ENCODE data around the gene GASK1A.

GASK1A gene

GRCh38 chr3:43014956-43015355 is 35.8 kb downstream of the GASK1A start:
- no peak for DNase-seq

GRCh38 chr3:43015572-43015971 is 36.5 kb downstream of the GASK1A start:
- no peak for DNase-seq

- DNase-seq: no peak
Measured at GRCh38 chr3:43015991-43016865, 37.1 kb downstream of the GASK1A start.

- no peak for DNase-seq
Measured at GRCh38 chr3:43017004-43017403, 37.9 kb downstream of the GASK1A start.

- DNase-seq: no peak
Measured at GRCh38 chr3:43017593-43018195, 38.6 kb downstream of the GASK1A start.

GRCh38 chr3:43018246-43018645 is 39.1 kb downstream of the GASK1A start:
- no peak for DNase-seq

GRCh38 chr3:43019006-43019809 is 40.1 kb downstream of the GASK1A start:
- no peak for DNase-seq

- no peak for DNase-seq
Measured at GRCh38 chr3:43019826-43020225, 40.7 kb downstream of the GASK1A start.

- no peak for DNase-seq
Measured at GRCh38 chr3:43021186-43021585, 42.1 kb downstream of the GASK1A start.

GRCh38 chr3:43022121-43022520 is 43.0 kb downstream of the GASK1A start:
- DNase-seq: no peak

- no peak for DNase-seq
Measured at GRCh38 chr3:43023066-43023465, 44.0 kb downstream of the GASK1A start.

GRCh38 chr3:43023746-43024145 is 44.6 kb downstream of the GASK1A start:
- DNase-seq: no peak

GRCh38 chr3:43024181-43024885 is 45.2 kb downstream of the GASK1A start:
- DNase-seq: peak in 3 of 5 donors; percentile 30 to 72 (median 32)

- no peak for DNase-seq
Measured at GRCh38 chr3:43025423-43025822, 46.3 kb downstream of the GASK1A start.

GRCh38 chr3:43028001-43028400 is 48.9 kb downstream of the GASK1A start:
- DNase-seq: no peak

GRCh38 chr3:43028678-43029490 is 49.8 kb downstream of the GASK1A start:
- DNase-seq: no peak

GRCh38 chr3:43030162-43030935 is 51.2 kb downstream of the GASK1A start:
- DNase-seq: no peak

- DNase-seq: no peak
Measured at GRCh38 chr3:43031485-43031884, 52.4 kb downstream of the GASK1A start.

GRCh38 chr3:43031889-43032545 is 52.9 kb downstream of the GASK1A start:
- no peak for DNase-seq

All from T-helper 1 cell (primary cell).